T-helper 22 cell (primary cell): Measurements from ENCODE around the gene STX12.
"Not testable (repeated sequence)": the region's sequence is repeated elsewhere in the genome, so short reads cannot be mapped to it uniquely, and the experiment has no call there.

Experiments
- DNase-seq: peaks from one replicate; pipeline ENCODE4 v3.0.0-alpha.2; 2020; ENCODE audit warnings: low read depth

STX12 gene

GRCh38 chr1:27868932-27869718 lies 96.1 kb downstream of the STX12 start:
- peak; percentile 58 for DNase-seq

DNA sequence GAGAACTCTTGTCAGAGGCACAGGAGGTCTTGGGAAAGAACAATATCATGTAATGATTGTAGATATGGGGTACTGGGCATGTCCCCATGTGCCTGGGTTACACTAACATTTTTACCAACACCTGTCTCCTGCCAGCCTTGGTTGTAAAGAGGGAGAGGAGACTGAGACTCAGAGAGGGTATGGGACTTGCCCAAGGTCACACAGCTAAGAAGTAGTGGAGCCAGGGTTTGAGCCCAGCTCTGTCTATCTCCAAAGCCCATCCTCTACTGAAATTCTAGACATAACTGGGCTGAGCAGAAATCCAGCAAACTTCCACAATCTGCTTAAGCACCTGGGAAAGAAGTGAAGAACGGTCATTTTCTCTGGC lies 96.7 kb downstream of the STX12 start:
- no peak for DNase-seq

DNA sequence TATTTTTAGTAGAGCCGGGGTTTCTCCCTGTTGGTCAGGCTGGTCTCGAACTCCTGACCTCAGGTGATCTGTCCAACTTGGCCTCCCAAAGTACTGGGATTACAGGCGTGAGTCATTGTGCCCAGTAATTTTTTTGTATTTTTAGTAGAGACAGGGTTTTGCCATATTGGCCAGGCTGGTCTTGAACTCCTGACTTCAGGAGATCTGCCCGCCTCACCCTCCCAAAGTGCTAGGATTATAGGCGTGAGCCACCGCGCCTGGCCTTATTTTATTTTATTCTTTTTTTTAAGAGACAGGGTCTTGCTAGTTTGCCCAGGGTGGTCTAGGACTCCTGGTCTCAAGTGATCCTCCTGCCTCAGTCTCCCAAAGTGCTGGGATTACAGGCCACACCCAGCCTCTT lies 98.1 kb downstream of the STX12 start:
- not testable (repeated sequence) for DNase-seq

GRCh38 chr1:27872059-27872801 lies 99.2 kb downstream of the STX12 start, which contains the start of gene THEMIS2:
THEMIS2 (plus strand) TSS chr1:27872544; CDS start chr1:27872572, 28 bp downstream.
- DNase-seq, result peak; percentile 71

- DNase-seq, result no peak
These were observed 100.0 kb downstream of the STX12 start for GRCh38 chr1:27872802-27873551.

DNA sequence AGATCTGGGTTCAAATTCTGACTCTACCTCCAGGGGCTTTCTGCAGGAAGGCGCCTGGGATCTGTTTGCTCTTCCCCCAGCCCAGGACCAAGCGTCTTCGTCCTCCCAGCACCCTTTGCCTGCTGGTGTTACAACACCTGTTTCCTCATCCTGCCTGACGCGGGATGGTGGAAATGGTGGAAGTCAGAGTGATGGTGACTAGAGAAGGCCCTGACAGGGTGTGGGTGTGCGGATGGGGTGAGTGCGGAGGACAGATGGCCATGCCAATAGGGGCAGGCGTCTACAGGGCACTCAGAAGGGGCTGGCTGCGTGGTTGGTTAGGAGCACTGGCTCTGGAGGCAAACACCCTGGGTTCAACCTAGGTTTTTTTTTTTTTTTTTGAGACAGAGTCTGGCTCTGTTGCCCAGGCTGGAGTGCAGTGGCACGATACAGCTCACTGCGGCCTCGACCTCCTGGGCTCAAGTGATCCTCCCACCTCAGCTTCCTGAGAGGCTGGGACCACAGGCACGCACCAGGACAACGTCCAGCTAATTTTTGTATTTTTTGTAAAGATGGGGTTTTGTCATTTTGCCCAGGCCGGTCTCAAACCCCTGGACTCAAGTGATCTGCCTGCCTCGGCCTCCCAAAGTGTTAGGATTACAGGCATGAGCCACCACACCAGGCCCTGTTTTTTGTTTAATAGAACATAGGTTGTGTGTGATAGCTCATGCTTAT lies 100.8 kb downstream of the STX12 start:
- DNase-seq, result no peak
